GM19023 (cell line): ENCODE results near the gene LRRC37A.
A peak's percentile ranks its signal among the peaks of the same experiment; 100 is the strongest.
"Not testable (repeated sequence)": the region's sequence is repeated elsewhere in the genome, so short reads cannot be mapped to it uniquely, and the experiment has no call there.

ENCODE experiments used
- ATAC-seq: cut with Tn5 transposase; IDR thresholded peaks from one replicate; pipeline ENCODE4 v1.9.1; 2021; ENCODE audit warnings: mild to moderate bottlenecking, moderate library complexity; ENCODE audit not compliant: unreplicated experiment

LRRC37A gene

DNA sequence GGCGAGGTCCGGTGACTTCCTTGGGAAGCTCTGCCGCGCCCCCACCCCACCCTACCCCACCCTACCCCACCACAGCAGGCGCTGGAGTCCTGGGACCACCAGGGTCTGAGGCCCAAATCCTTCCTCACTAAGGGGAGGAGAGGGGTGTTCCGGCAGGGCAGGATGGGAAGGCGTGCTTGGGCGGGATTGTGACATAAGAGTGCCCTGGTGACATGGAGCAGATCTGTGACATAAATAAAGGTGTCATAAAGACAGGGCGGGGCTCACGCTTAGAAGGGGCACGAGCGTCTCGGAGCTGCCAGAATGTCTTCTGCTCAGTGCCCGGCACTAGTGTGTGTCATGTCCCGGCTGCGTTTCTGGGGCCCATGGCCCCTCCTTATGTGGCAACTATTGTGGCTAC is at the start of gene LRRC37A:
Gene LRRC37A (plus strand): TSS at position 301 of the 400 bp plus-strand sequence. CDS start 3 bp downstream, at position 304.
- ATAC-seq = not testable (repeated sequence)

DNA sequence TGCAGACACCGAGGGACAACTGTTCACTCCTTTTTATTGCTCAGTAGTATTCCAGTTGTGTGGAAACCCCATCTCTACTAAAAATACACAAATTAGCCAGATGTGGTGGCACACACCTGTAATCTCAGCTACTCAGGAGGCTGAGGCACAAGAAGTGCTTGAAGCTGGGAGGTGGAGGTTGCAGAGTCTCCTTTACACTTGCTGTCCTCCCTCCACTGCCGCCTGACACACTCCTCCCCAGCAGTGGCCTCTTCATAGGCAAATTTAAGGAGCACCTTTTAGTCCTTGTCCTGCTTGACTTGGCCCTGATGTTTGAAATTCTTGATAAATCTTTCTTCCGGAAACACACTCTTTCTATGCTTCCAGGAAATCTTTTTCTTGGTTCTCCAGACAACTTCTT is 45.8 kb upstream of the LRRC37A start:
- ATAC-seq = not testable (repeated sequence)

DNA sequence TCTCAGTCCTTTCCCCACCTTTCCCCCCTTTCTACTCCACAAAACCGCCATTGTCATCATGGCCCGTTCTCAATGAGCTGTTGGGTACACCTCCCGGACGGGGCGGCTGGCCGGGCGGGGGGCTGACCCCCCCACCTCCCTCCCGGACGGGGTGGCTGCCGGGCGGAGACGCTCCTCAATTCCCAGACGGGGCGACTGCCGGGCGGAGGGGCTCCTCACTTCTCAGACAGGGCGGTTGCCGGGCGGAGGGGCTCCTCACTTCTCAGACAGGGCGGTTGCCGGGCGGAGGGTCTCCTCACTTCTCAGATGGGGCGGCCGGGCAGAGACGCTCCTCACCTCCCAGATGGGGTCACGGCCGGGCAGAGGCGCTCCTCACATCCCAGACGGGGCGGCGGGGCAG is 42.1 kb upstream of the LRRC37A start:
- ATAC-seq = not testable (repeated sequence)

DNA sequence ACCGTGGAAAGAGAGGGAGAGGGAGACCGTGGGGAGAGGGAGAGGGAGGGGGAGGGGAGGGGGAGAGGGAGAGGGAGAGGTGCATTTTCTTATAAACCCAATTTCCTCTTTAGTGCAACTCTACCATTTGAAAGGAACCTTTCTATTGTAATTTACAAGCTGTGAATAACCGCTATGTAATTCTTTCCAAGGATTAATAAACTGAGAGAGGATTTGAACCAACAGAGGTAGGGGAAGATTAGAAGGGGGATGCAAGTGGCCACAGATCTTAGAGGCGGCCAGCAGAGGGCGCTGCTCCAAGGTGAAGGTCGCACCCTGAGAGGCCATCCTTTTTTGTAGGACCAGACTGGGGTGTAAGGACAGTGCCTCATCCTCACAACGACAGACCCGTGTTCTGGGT is 41.2 kb upstream of the LRRC37A start:
- ATAC-seq = not testable (repeated sequence)

DNA sequence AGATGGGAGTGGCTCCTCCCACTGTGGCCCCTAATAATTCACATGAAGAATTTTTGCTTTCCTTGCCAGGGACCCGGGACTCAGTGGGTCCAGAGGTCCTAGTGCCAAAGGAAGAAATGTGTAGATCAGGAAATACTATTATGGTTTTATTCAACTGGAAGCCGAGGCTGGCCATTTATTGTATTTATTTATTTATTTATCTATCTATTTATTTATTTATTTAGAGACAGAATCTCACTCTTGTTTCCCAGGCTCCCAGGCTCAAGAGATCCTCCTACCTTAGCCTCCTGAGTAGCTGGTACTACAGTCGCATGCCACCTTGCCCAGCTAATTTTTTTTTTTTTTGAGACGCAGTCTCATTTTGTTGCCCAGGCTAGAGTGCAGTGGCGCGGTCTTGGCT is 40.7 kb upstream of the LRRC37A start:
- not testable (repeated sequence) for ATAC-seq

DNA sequence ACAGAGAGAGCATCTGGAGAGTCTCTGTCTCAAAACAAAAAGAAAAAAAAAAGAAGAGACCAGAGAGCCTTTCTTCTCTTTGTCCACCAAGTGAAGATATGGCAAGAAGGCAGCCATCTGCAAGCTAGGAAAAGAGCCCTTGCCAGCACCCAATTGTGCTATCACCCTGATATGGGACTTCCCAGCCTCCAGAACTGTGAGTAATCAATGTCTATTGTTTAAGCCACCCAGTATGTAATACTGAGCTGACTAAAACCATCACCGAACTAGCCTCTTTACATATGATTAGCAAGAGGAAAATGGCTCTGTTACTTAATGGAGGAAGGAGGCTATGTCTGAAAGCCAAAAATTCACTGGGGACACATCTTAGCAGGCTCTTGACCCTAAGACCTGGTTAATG is 38.6 kb upstream of the LRRC37A start:
- not testable (repeated sequence) for ATAC-seq

DNA sequence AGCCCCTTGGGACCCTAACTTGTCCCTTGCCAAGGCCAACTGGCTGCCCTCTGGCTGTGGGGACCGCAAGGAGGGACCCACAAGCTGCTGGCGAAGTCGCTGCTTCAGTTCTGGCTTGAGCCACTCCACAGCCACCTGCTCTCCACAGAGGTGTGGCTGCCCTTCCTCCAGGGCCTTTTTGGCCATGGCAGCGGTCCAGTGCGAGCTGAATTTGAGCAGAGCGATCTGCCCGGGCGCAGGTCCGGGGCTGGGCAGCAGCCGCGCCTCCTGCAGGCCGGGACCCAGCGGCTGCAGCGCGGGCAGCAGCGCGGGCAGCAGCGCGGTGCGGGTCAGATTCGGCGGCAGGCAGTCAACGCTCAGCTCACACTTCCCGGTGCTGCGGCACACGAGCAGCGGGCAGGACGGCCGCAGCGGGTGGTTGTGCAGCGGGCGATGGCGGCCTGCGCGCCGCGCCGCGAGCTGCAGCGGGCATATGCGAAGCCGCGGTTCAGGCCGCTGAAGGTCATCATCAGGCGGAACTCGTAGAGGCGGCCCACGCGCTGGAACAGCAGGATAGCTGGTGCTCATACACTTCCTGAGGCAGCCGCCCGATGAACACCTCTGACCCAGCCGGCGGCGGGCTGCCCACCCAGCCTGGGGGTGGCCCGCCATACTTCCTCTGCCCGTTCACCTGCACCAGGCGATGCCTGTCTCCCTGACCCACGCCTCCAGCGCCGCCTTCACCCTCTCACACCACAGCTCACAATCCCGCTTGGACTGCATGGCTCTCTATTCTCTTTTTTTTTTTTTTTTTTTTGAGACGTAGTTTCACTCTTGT is 34.9 kb upstream of the LRRC37A start:
- ATAC-seq = not testable (repeated sequence)

DNA sequence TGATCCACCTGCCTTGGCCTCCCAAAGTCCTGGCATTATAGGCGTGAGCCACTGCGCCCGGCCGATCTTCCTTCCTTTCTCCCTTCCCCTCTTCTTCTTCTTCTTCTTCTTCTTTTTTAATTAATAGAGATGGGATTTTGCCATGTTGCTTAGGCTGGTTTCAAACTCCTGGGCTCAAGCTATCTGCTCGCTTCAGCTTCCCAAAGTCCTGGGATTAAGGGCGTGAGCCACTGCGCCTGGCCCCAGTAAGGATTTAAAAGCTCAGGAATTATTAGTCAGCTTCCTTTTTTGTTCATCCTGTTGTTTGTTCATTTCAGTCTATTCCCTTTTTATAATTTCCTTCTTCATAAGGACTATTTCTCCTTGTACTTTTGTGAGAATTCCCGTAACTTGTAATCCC is 32.7 kb upstream of the LRRC37A start:
- no peak for ATAC-seq

DNA sequence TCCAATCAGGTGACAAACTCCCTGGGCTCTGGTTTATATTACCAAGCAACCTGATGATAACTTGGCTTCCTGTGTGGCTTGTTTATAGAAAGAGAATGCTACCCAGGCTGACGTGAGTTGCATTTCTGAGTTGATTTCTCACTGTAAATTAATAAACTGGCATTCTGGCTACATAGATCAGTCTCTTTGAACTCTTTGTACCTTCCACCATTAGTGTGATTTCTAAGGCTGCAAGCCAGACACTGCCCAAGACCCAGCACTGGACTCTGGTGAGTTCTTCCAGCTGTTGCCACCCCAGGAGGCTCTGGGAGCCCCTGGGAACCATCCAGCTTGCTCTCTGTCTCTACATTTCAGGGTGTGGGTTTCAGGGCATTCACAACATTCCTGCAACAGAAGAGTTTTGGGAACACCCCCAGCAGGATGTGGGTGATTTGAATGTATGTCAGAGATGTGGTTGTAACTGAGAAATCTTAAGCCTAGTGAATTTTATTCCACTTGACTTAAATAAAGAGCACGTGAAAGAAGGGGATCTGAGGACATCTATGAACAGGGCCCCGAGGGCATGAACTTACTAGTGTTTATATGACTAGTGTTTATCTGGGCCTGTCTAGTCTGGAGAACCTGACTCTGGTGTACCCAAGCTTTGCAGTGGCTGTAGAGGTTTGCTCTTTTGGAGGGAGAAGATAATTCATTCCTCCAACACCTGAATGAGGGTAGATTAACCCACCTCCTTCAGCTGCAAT is 30.3 kb upstream of the LRRC37A start:
- no peak for ATAC-seq

DNA sequence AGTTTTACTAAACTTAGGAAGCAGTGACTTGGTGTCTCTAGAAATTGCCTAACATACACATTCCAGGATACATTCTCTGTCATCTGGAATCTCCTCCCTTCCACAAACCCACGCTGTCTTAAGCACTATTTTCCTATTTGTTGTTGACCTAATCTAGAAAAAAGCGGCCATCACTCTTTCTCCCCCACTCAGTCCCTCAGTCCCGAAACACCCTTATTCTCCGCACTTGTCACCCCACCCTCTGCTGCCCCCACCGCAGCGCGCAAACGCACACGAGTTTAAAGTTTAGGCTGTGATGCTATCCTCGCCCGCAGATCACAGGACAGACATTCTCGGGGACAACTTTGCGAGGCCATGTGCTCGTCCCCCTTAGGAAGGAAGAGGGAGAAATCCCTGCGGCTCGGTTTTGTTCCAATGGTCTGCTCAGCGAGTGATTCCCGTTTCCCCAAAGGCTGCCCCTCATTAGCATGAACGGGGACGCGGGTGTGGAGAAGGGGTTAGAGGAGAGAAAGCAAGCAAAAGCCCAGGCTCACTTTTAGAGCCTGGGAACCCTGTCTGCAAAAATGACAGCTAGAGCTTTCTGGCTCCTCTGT is 28.8 kb upstream of the LRRC37A start:
- not testable (repeated sequence) for ATAC-seq

DNA sequence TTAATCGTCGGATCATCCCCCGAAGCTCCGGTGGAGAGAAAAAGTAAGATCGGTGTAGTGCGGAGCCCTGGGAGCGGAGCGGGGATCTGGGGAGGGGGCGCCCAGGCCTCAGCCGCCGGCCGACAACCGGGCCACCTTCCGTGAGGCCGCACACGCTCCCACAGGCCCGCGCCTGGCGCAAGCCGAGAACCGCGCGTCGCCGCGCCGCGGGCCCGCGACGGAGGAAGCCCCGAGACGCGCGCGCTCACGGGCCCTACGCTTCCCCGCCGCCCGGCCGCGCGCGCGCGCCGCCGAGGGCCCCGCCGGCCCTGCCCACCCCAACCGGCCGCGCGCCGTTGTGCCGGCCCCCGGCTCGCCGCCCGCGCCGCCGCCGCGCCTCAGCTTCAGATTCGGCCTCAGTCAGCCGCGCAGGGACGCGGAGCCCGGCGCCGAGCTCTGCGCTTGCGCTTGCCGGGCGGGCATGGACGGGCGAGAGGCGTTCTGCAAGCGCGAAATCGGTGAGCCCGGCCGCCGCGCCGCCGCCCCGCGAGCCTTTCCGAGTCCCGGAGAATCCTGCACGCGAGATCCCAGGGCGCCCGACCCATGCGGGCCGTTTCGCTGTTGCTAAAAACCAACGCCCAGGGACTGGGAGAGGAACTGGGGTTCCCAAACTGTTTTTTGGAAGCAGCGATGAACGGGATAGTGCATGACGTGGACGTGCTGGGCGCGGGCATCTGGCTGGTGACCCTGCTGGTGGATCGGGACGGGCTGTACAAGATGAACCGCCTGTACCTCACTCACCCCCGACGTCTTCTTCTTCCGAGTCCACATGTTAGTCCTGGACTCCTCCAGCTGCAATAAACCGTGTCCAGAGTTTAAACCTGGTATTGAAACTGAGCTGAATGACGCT is 28.0 kb upstream of the LRRC37A start:
- ATAC-seq = peak; percentile 88

DNA sequence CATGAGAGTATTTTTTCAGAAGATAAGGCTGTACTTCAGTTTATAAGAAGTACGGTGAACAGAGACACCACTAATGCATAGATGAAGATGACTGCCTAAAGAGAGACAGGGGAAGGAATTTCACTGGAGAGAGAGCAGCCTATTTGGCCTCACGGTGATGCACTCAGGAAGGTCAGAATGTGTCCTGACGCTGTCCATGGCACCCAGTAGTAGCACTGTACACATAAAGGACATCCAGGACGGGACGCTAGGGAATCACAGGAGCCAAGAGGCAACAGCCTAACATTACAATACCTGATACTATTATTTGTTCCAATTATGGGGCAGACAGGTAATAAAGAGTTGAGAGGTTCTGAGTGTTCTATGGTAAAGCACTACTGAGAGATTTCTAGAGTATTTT is 24.9 kb upstream of the LRRC37A start:
- no peak for ATAC-seq

DNA sequence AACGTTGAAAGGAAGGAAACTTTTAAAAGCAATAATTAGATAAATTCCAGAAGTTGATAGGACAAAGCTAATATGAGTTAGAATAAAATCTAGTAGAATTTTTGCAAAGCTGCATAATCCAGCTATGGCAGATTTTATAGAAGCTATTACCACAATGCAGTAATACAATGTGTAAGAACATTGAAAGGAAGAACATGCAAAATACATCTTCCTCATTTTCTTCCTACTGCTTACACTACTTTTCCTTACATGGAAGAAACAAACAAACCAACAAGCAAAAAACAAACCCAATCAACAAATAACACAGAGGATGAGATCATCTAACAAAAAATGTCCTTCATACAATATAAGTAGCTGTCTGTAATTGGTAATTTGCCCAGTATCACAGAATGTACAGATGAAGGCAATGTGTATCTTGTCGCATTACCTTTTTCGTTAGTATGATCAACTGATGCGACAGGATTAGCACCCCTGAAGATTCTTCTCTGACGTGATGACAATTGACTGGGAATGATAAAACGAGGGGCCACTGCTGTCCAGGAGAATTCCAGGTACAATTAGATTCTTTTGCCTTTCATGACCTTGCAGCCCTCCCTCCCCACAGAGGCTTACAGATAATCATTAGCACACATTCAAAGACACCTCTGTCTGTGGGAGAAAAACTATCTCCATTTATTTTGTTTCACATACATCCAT is 21.2 kb upstream of the LRRC37A start:
- no peak for ATAC-seq

DNA sequence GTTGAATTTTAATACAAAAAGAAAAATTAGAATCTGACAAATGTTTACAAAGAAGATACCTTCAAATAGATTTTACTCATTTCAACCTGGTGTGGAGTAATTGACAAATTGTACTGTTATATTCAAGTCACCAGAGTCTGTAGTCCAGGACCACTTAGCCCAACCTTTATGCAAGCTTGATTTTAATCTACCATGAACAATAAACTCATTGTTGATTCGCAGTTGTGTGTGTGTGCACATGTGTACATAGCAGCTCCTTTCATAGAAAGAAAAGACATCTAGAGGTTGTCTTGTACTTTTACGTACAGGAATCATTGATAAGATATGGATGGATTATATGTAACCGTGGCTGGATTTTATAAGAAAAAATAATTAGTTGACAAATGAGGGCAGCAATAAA is 20.7 kb upstream of the LRRC37A start:
- ATAC-seq = no peak

DNA sequence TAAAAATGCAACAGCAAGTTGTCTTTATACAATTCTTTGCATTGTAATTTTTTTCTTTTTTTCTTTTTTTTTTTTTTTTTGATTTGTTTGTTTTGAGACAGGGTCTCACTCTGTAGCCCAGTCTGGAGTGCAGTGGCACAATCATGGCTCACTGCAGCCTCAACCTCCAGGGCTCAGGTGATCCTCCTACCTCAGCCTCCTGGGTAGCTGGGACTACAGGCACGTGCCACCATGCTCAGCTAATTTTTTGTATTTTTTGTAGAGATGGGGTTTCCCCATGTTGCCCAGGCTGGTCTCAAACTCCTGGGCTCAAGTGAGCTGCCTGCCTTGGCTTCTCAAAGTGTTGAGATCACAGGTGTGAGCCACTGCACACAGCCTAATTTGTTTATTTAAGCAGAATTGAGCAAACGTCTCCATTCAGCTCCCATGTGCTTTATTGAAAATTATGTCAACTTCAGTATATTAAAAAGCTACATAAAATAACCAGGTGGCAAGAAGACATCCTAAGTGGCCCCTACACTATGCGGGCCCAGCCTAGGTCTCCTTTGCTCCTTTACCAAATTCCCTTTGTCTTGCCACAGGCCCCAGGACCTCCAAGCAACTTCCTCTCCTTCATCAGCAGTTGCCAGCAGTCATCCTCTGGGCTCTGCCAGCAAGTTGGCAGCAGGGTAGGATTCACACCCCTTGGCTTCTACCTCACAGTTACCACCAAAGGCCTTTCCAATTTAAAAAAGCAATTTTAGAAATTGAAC is 18.0 kb upstream of the LRRC37A start:
- not testable (repeated sequence) for ATAC-seq

DNA sequence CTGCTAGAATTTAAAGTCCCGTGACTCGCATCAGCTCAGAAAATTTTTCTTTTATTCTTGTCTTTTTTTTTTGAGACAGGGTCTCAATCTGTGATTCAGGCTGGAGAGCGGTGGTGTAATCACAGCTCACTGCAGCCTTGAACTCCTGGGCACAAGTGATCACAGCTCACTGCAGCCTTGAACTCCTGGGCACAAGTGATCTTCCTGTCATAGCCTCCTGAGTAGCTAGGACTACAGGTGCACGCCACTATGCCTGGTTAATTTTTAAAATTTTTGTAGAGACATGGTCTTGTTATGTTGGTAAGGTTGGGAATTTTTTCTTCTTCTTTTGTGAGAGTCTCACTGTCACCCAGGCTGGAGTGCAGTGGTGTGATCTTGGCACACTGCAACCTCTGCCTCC is 13.6 kb upstream of the LRRC37A start:
- not testable (repeated sequence) for ATAC-seq

DNA sequence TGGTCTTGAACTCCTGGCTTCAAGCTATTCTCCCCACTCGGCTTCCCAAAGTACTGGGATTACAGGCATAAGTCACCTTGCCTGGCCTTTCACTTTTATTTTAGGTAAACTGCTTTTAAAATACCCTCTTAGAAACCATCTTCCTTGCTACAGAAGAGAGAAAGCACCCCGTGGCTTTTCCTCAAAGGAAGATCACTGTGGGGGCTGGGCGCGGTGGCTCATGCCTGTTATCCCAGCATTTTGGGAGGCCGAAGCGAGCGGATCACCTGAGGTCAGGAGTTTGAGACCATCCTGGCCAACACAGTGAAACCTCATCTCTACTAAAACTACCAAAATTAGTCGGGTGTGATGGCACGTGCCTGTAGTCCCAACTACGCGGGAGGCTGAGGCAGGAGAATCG is 12.3 kb upstream of the LRRC37A start:
- ATAC-seq = not testable (repeated sequence)

DNA sequence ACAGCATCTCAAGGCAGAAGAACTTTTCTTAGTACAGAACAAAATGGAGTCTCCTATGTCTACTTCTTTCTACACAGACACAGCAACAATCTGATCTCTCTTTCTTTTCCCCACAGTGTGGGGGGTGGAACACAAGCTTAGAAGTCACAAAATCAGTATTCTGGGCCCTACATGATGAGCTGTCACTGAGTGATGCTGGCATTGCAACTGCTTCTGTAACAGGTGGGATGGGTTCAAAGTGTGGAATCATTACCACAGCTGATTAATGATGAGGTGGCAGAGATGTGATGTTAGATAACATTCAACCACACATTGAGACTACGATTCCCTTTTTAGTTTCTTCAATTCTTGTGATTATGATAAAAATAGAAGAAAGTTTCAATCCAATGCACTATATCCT is 10.5 kb upstream of the LRRC37A start:
- not testable (repeated sequence) for ATAC-seq

DNA sequence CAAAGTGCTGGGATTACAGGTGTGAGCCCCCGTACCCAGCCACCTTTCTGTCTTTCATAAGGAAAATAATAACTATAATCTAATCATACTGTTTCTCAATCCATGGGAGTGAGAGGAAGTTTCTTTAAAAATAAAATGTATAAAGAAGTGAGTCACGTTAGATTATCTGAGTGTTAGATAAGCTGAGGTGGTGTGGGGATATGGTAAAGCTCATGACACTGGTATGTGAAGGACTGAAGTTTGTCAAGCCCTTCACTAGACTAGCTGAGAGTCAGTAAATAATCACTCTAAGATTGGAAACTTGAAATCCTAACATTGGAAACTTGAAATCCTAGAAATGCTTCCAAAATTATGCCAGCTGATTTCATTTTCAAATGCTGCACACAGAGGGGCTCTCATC is 9.4 kb upstream of the LRRC37A start:
- ATAC-seq = not testable (repeated sequence)
